ENCODE results near the gene GAP43. TPM values are rescaled to one million over a fixed set of nuclear protein-coding genes. Genes with fewer than 3 reads are reported as not detected.
A peak's percentile ranks its signal among the peaks of the same experiment; 100 is the strongest.

GAP43 gene
- total and polyA plus RNA-seq, 12 donors: 0.32 to 23.2 (median 0.74) TPM; not detected in 3

DNA sequence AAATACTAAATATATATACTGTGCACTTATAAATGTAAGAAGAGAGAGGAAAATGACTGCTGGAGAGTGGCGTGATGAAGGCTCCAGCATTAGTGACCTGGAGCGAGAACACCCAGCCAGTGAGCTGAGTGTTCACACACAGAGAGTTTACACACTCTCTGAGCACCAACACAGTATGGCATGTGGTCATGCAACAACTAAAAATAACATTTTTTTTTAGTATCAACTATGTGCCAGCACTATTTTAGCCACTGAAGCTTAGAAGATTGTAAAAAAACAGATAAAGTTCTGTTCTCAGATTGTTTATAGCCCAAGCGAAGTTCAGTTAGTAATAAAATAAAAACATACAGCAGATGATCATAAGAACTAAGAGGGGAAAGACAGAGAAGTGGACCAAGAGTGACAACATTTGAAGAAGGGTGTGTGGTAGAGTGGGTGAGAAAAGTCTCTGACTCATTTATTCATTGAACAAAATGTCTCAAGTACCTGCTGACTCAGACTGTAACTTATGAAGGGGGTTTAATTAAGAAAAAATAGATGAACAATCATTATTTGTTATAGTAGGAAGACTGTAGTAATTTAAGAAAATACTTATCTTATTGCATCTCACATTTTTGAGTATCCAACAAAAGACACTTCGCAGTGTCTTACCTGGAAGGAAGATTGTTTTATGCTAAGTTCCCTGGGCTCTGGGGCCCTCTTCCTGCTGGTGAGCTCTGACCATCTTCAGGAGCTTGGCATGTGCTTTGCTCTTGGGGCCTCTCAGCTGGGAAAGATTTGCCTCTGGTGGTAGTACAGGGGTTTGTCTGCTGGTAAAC lies 43.8 kb downstream of the GAP43 start:
- H3K9me3 ChIP-seq (replicated peaks in 1 of 3): no peaks in the 10 kb centered on the region
- TF ChIP-seq CTCF (IDR thresholded peaks at IDR 0.05) (no peak), POLR2A (IDR thresholded peaks at IDR 0.05) (no peak)
- no peaks in the 10 kb centered on the region for H3K27me3 ChIP-seq
- intact Hi-C loops (cut with DNase I): no loop called here
- 88 to 96% (median 92%) methylated on average over 4 of the region's 4 CpGs for whole genome bisulfite sequencing, 4 donors
- H3K4me3 ChIP-seq: no peak overlapping the region
- H3K36me3 ChIP-seq (replicated peaks in 1 of 2): no peaks in the 10 kb centered on the region
- H3K27ac ChIP-seq: no peak overlapping the region
- no peak for DNase-seq
- no peaks in the 10 kb centered on the region for H3K4me1 ChIP-seq (replicated peaks in 1 of 2)

DNA sequence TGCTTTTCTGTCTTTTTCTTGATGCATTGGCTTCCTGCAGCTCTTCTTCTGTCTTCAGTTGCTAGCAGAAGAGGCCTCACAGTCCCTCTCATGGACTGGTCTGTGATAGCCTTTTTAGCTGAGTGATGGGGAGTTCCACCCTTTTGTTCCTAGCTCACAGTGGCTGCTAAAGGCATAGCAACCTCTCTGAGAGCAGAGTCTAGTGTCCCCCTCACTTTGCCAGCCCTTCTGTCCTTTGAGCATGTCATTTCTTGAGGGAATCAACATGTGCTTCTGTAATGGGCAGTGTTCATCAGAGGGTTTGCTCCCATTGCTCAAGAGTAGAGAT lies 44.4 kb downstream of the GAP43 start:
- Histone ChIP-seq H3K4me3 (no peak overlapping the region), H3K27ac (no peak overlapping the region), H3K36me3 (replicated peaks in 1 of 2) (no peaks in the 10 kb centered on the region), H3K4me1 (replicated peaks in 1 of 2) (no peaks in the 10 kb centered on the region), H3K27me3 (no peaks in the 10 kb centered on the region), H3K9me3 (replicated peaks in 1 of 3) (no peaks in the 10 kb centered on the region)
- no peak for DNase-seq
- TF ChIP-seq POLR2A (IDR thresholded peaks at IDR 0.05) (no peak), CTCF (IDR thresholded peaks at IDR 0.05) (no peak)
- intact Hi-C loops (cut with DNase I): no loop called here

GRCh38 chr3:115670911-115671310 lies 47.6 kb downstream of the GAP43 start:
- Histone ChIP-seq H3K4me3 (no peak overlapping the region), H3K4me1 (replicated peaks in 1 of 2) (no peaks in the 10 kb centered on the region), H3K27ac (no peak overlapping the region), H3K27me3 (no peaks in the 10 kb centered on the region), H3K9me3 (replicated peaks in 1 of 3) (no peaks in the 10 kb centered on the region), H3K36me3 (replicated peaks in 1 of 2) (no peaks in the 10 kb centered on the region)
- no peak for DNase-seq
- intact Hi-C loops (cut with DNase I): no loop called here
- TF ChIP-seq CTCF (IDR thresholded peaks at IDR 0.05) (no peak), POLR2A (IDR thresholded peaks at IDR 0.05) (no peak)

DNA sequence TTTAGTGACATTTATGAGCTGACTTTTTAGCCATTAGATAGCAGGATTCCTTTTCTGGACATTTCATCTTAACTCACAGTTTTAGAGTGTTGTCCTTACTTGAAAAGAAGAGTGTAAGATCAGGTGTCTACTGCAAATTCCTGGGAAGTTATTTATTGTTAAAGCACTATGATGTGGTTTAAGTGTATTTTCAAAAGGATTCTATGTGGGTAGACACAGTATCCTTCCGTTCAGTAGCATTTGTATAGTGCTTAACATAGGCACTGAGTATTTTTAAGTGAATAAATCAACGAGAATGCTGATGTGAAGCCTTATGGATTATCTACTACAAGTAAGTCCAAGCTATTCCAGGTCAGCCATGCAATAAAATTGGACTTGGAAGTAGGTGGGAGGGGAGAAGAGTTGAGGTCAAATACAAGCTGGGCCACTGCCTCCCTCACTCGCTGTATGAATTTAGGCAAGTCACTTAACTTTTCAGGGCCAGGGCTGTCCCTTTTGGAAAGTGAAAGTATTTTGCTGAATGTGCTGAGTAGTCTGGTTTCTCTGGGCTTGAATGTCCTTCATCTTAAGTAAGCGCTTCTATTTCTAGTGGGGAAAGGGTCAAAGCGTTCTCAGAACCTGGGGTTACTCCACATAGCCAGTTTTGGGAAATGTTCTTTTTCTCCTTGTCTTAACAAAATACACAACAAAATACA lies 48.6 kb downstream of the GAP43 start:
- Histone ChIP-seq H3K27ac (peak overlapping the region in 1 of 5 donors; percentile 44), H3K9me3 (replicated peaks in 1 of 3) (no peaks in the 10 kb centered on the region), H3K27me3 (no peaks in the 10 kb centered on the region), H3K36me3 (replicated peaks in 1 of 2) (no peaks in the 10 kb centered on the region), H3K4me1 (replicated peaks in 1 of 2) (no peaks in the 10 kb centered on the region), H3K4me3 (no peak overlapping the region)
- TF ChIP-seq CTCF (IDR thresholded peaks at IDR 0.05): no peak
- no peak for TF ChIP-seq POLR2A (IDR thresholded peaks at IDR 0.05)
- 49 to 63% (median 58%) methylated on average over 5 of the region's 5 CpGs for WGBS, 4 donors
- intact Hi-C loops (cut with DNase I): no loop called here
- peak in 5 of 7 donors; percentile 14 to 39 (median 27) for DNase-seq

Data from adrenal gland (tissue), 12 donors.